Right atrium auricular region (tissue), 2 donors: ENCODE data around the gene LYPD5. TPM values are rescaled to one million over a fixed set of nuclear protein-coding genes. Genes with fewer than 3 reads are reported as not detected.

Experiments
- DNase-seq: peaks from one replicate; pipeline ENCODE4 v3.0.0-alpha.2; 2019; ENCODE audit warnings: low spot score
- H3K27ac ChIP-seq, 2 donors: fragments of 200-600 bp; sonication (generic); 1 replicate in 1 of 2; 2 replicates in 1 of 2; pipeline ENCODE4 v1.5.1; 2016 to 2019
- H3K27me3 ChIP-seq, 2 donors: fragments of 200-600 bp; sonication (generic); one replicate each; pipeline versions ENCODE4 v1.5.1 to v1.6.0; 2017 to 2019
- H3K36me3 ChIP-seq: fragments of 200-600 bp; sonication (generic); one replicate; pipeline ENCODE4 v1.5.1; 2016
- H3K4me1 ChIP-seq, 2 donors: fragments of 200-600 bp; sonication (generic); one replicate each; pipeline versions ENCODE4 v1.5.1 to v1.6.0; 2017 to 2019
- H3K4me3 ChIP-seq, 2 donors: fragments of 200-600 bp; sonication (generic); 1 replicate in 1 of 2; 2 replicates in 1 of 2; pipeline ENCODE4 v1.5.1; 2017 to 2019; ENCODE audit warnings: mild to moderate bottlenecking in 1 of 2, moderate library complexity in 1 of 2
- H3K9me3 ChIP-seq, 2 donors: fragments of 200-600 bp; sonication (generic); one replicate each; pipeline ENCODE4 v1.5.1; 2019
- total RNA-seq, 2 donors: library from RNA; depleted of rRNA; stranded (reverse); fragments of >200 nt; gene quantifications; one replicate each; pipeline ENCODE4 v1.1.0, GENCODE V29; 2016
- TF ChIP-seq, protein P1 (sequence below), 2 donors: fragments of 200-600 bp; sonication (generic); IDR thresholded peaks; one replicate each; pipeline ENCODE4 v1.5.1; 2019; ENCODE audit warnings: antibody characterized with exemption in 2 of 2

Gene LYPD5
- total RNA-seq, 2 donors from 2014 or later, result 0.63 to 3.9 TPM

DNA sequence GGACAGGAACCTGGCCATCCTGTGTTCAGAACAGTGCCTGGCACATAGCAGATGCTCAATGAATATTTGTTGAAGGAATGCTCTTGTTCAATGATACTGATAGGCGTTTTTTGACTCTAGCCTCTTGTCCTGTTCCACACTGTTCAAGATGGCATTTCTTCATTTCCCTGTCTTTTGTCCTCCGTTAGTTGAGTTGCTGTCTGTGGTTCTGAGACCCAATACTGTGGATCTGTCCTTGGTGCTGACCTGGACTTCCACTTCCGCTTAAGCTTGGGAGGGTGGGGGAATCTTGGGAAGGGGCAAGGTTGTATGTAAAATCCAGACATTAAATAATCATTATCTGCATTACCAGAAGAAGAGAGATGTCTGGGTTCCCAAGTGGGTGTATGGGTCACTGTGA lies 13.2 kb downstream of the LYPD5 start:
- Histone ChIP-seq H3K9me3 (no peaks in the 10 kb centered on the region), H3K4me3 (no peak overlapping the region), H3K4me1 (peaks cover 0 to 6% of the 10 kb centered on the region in 2 donors), H3K36me3 (no peaks in the 10 kb centered on the region), H3K27me3 (no peaks in the 10 kb centered on the region), H3K27ac (no peak overlapping the region)
- TF ChIP-seq, protein P1, sequence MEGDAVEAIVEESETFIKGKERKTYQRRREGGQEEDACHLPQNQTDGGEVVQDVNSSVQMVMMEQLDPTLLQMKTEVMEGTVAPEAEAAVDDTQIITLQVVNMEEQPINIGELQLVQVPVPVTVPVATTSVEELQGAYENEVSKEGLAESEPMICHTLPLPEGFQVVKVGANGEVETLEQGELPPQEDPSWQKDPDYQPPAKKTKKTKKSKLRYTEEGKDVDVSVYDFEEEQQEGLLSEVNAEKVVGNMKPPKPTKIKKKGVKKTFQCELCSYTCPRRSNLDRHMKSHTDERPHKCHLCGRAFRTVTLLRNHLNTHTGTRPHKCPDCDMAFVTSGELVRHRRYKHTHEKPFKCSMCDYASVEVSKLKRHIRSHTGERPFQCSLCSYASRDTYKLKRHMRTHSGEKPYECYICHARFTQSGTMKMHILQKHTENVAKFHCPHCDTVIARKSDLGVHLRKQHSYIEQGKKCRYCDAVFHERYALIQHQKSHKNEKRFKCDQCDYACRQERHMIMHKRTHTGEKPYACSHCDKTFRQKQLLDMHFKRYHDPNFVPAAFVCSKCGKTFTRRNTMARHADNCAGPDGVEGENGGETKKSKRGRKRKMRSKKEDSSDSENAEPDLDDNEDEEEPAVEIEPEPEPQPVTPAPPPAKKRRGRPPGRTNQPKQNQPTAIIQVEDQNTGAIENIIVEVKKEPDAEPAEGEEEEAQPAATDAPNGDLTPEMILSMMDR (IDR thresholded peaks at IDR 0.05), result no peak
- no peak for DNase-seq

DNA sequence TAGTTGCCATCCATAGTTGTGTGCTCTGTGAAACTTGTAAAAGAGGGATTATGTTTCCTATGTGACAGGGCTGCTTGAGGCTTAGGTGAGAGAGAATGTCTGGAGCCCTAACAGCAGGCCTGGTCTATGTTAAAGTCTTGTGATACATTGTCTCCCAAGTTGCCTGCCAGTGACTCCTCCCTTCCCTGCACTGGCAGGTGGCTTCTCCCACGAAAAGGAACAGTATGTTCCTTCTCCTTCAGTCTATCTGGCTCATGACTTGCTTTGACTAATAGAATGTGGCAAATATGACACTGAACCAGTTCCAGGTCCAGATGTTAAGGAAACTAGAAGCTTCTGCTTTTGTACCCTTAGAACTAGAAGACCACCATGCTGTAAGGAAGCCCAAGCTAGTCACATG lies 15.6 kb downstream of the LYPD5 start:
- H3K9me3 ChIP-seq, result no peaks in the 10 kb centered on the region
- no peaks in the 10 kb centered on the region for H3K36me3 ChIP-seq
- H3K4me3 ChIP-seq, result no peak overlapping the region
- H3K27ac ChIP-seq, result no peak overlapping the region
- H3K27me3 ChIP-seq, result no peaks in the 10 kb centered on the region
- TF ChIP-seq, protein P1 (IDR thresholded peaks at IDR 0.05), result no peak
- H3K4me1 ChIP-seq, result peaks cover 0 to 6% of the 10 kb centered on the region in 2 donors
- DNase-seq, result no peak

- H3K36me3 ChIP-seq, result no peaks in the 10 kb centered on the region
- peak; percentile 71 for DNase-seq
- no peaks in the 10 kb centered on the region for H3K9me3 ChIP-seq
- TF ChIP-seq, protein P1 (IDR thresholded peaks at IDR 0.05), result peak; percentile 86 to 96
- peaks cover 0 to 6% of the 10 kb centered on the region in 2 donors for H3K4me1 ChIP-seq
- H3K4me3 ChIP-seq, result no peak overlapping the region
- peak overlapping the region in 1 of 2 donors; percentile 23 for H3K27ac ChIP-seq
- H3K27me3 ChIP-seq, result no peaks in the 10 kb centered on the region
Observed at GRCh38 chr19:43784981-43785808, 17.1 kb downstream of the LYPD5 start.

DNA sequence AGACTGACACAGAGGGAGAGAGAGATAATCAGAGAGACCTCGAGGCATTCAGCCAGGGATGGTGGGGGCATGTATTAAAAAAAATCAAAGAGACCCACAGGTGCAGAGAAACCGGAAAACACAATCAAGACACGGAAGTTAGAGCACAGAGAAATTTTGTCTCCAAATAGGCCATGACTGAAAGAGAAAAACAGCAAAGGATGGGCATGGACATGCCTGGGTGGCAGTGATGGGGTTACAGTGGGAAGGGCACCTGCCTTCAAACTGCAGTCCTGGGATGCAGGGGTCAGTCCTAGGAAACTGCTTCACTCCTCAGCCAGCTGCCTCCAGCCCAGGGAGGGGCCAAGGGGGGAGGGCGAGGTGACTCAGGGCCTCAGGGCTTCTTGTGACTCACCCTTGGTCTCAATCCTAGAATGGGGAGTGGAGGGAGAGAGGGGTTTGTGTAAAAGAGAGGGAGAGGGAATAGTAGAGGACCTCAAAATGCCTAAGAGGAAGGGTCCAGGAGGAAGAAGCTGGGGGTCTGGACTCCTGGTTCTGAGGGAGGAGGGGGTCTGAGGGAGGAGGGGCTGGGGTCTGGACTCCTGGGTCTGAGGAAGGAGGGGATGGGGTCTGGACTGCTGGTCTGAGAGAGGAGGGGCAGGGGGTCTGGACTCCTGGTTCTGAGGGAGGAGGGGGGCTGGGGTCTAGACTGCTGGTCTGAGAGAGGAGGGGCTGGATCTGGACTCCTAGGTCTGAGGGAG lies 17.8 kb downstream of the LYPD5 start:
- Histone ChIP-seq H3K27ac (peak overlapping the region in 1 of 2 donors; percentile 23), H3K4me1 (peaks cover 0 to 6% of the 10 kb centered on the region in 2 donors), H3K27me3 (no peaks in the 10 kb centered on the region), H3K4me3 (no peak overlapping the region), H3K36me3 (no peaks in the 10 kb centered on the region), H3K9me3 (no peaks in the 10 kb centered on the region)
- TF ChIP-seq, protein P1 (IDR thresholded peaks at IDR 0.05), result no peak
- DNase-seq, result peak; percentile 77

DNA sequence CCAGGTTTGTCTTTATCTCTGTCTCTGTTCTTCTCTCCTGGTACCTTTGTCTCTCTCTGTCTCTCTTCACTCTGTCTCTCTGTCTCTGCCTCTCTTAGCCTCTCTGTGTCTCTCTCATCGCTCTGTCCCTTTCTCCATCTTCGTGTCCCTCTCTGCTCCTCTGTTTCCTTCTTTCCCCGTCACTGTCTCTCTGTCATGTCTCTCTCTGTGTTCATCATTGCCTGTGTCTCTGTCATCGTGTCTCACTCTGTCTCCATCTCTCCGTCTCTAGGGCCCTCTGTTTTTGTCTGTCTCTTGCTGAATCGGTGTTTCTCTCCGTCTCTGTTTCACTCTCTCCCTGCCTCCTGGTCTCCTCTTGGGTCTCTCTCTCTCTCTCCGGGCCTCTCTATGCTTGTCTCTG lies 18.6 kb downstream of the LYPD5 start:
- peaks cover 0 to 6% of the 10 kb centered on the region in 2 donors for H3K4me1 ChIP-seq
- H3K4me3 ChIP-seq, result no peak overlapping the region
- no peaks in the 10 kb centered on the region for H3K9me3 ChIP-seq
- no peaks in the 10 kb centered on the region for H3K27me3 ChIP-seq
- no peaks in the 10 kb centered on the region for H3K36me3 ChIP-seq
- TF ChIP-seq, protein P1 (IDR thresholded peaks at IDR 0.05), result no peak
- DNase-seq, result no peak
- no peak overlapping the region for H3K27ac ChIP-seq
